Measurements from ENCODE around the gene FRMD3.

FRMD3 gene

DNA sequence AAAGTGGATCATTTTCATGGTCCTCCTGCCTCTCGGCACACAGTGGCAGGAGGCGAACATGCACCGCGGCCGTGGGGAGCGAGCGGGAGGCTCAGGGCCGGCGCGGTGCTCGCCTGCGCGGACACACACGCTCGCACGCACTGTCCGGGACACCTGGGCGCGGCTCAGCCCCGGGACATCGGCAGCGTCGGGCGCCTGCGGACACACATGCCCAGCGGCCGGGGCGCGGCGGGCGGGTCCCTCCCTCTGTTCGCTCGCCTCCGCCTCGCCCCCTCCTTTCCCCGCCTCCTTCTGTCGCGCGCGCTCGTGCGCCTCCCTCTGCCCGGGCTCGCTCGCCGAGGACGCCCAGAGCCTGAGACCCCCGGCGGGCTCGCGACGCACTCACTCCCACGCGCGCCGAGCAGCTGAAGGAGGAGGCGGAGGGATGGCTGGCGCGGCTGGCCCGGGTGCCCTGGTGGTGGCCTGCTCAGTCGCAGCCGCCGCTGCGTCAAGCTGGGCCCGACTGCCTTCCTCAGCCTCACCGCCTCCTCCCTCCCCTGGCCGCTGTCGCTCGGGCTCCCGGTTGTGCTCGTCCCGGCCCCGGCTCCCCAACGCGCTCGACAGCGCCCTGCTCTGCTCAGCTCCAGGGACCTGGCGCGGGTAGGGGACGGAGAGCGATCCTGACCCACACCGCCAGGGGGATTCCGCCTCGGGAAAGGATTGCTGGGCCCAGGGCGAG, at the start of gene FRMD3:
Gene FRMD3 (minus strand): TSS at position 230 of the 718 bp plus-strand sequence. CDS start 170 bp downstream, at position 60.
- no peak for DNase-seq

DNA sequence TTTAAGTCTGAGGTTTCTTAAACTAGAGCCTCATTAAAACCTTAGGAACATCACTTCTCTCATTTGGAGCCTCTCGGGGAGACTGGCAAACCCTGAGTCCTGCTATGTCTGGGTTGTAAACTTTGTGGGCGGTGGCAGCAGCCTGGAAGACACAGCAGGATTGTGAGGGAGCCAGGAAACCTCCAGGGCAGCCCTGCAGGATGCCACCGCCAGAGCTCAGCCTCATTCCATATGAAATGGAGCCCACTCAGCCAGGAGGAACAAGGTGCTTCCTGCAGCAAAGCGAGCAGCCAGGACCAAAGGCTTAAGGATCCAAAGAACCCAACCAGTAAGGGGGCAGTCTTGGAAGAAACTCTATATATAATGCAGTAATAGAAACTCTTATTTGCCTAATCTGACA, 46.8 kb upstream of the FRMD3 start:
- no peak for DNase-seq

DNA sequence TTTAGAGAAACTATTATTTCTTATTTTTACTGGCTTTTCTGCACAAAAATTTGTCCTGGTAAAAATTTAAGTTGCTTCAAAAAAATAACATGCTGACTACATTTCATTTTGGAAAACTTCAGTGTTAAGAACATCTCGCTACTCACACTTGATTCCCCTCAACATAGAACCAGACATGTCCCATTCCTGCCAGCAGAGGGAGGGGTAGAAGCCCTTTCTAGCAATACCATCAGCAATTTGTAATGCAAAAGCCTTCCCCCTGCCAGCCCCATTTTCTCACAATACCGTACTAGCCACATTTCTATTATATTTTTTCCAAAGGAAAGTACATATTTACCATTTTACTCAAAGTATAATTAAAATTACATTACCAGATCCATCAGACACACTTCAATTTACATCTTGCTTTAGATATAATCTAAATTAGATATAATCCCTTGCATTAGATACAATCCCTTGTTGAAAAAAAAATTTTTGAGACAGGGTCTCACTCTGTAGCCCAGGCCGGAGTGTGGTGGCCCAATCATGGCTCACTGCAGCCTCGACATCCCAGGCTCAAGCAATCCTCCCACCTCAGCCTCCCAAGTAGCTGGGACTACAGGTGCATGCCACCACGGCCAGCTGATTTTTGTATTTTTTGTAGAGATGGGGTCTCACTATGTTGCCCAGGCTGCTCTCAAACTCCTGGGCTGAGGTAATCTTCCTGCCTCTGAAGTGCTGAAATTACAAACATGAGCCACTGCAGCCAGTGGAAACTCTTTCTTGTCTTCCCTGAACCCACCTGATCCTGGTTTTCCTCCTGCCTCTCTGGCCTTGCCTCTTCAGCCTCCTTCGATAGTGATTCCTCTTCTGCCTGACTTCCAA, 45.2 kb upstream of the FRMD3 start:
- DNase-seq = no peak

GRCh38 chr9:83582029-83582428, 43.8 kb upstream of the FRMD3 start:
- DNase-seq = no peak

DNA sequence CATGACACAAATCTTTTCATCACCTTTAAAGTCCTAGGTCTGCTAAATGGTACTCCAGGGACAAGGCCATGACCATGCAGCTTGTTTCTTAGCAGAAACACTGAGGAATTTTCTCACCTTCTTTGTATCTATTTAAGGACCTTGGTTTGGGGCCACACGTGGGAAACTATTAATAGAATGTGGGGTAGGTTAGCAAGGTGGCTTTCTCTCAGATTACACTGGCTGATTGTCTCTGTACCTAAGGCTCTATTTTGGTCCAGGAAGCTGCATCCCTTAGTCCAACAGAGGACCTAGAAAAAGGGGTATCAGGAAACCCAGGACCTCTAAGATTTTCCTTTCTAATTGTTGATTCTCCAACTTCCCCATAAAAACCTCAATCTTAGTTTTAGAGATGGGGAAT, 36.3 kb upstream of the FRMD3 start:
- DNase-seq = no peak

- no peak for DNase-seq
These were observed 34.3 kb upstream of the FRMD3 start for GRCh38 chr9:83572524-83572923.

DNA sequence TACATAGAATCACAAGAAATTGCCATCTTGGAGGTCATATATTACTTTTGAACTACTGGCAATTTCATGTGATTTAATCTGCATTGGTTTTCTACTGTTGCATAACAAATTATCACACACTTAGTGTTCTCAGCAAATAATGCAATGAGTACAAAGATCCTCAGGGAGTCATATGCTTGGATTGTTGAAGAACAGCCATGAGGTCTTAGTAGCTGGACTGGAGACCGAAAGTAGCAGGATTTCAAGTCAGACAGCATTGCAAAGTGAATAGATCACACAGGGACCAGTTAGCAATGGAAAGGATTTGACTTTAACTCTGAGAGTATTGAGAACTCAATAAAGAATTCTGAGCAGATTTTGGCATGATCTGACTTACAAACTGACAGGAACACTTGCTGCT, 32.2 kb upstream of the FRMD3 start:
- no peak for DNase-seq

DNA sequence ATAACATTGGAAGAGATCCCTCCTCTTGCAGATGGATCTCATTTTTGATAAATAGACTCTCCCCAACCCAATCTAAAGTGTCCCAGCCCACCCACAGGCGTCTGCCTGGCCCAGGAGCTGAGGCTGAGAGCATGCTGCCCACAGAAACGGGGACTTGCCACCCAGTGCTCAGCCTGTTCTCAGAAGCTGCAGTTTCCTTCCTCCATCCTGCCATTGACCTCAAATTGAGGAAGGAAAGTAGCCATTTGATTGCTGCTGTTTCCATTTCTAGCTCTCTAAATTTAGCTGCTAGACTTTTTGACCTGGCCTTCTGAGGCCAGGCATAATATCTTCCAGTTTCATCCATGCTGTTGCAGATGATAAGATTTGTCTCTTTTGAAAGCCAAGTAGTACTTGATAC, 31.1 kb upstream of the FRMD3 start:
- DNase-seq = no peak

- no peak for DNase-seq
These were observed 25.2 kb upstream of the FRMD3 start for GRCh38 chr9:83563360-83563759.

GRCh38 chr9:83560169-83560826, 22.1 kb upstream of the FRMD3 start:
- no peak for DNase-seq

DNA sequence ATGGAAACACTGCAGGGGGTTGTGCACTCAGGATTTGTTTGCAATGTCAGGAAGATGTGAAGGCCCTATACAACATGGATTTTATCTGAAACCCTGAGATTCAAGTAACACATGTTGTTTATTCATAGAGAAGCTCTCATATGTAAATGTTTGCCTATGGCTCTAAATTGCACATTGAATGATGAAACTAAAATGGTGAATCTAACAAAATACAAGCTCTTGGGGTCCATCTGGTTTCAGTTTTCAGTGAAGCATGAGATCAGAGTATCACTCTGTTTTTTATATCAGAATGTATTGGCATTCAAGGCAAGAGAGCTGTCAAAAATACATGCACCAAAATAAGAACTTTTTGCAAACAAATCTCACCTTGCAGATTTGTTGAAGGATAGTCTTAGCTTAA, 19.6 kb upstream of the FRMD3 start:
- no peak for DNase-seq

DNA sequence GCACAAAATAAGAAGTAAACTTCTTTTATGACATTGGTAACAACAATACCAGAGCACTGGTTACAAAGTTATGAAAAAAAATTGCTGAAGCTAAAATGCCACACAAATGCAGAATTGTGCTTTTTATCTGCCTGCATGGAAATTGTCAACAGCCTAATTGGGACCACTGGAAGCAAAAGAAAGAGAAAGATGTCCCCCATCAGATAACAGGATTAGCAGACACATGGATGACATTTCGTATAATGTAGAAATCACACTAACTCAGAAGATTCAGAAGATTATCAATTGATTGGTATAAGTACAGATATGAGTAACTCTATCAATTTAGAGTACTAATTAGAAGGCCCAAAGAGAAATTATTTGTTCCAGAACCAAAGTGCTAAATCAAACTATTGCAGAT, 19.1 kb upstream of the FRMD3 start:
- DNase-seq = no peak

DNA sequence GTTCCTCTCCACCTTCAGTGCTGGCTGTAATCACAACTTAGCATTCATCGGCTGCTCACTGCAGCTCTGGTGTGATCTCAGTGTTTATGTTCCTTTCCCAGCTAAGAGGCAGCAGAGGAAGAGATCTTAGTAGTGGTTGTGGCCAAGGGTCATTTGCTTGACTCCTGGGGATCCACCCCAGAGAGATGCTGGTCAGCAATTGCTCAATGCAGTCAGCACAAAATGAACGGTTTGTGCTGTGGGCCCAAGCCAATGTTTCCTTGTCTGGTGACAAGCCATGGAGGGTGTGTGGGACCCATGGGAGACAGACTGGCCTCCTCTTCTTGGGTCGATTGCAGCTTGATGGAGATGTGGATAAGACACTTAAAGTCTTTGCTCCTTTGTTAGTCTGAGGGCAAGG, 16.1 kb upstream of the FRMD3 start:
- DNase-seq = no peak

DNA sequence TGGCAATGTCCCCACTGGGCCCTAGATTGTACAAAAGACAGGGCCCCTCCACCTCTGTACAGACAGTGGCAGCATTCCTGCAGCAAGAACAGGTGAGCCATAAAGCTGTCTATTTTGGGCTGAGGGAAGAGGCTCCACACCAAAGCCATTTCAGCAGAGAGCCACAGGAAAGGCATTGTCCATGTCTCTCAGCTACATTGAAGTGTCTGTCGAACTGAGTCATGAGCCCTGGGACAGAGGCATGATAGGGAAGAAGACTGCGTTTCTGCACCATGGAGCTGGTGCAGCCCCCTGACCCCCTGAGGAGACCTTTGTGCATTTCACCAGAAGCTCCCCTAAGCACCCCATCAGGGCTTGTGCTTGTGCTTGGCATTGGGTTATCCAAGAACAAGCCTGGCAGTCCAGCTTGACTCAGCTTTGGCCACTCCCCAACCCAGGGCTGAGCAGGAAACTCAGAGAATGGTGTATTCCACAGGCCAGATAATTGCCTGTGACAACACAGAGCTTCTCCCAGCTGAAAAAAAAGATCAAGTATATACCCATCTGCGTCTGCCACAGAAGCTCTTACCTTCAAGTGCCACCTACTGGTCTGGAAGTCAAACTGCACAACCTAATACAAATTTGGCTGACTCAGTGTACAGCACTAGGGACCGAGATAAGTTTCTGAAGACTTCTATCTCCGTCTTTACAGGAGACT, 5.9 kb upstream of the FRMD3 start:
- DNase-seq = no peak

- no peak for DNase-seq
These were observed 663 bp upstream of the FRMD3 start for GRCh38 chr9:83538890-83539238.

DNA sequence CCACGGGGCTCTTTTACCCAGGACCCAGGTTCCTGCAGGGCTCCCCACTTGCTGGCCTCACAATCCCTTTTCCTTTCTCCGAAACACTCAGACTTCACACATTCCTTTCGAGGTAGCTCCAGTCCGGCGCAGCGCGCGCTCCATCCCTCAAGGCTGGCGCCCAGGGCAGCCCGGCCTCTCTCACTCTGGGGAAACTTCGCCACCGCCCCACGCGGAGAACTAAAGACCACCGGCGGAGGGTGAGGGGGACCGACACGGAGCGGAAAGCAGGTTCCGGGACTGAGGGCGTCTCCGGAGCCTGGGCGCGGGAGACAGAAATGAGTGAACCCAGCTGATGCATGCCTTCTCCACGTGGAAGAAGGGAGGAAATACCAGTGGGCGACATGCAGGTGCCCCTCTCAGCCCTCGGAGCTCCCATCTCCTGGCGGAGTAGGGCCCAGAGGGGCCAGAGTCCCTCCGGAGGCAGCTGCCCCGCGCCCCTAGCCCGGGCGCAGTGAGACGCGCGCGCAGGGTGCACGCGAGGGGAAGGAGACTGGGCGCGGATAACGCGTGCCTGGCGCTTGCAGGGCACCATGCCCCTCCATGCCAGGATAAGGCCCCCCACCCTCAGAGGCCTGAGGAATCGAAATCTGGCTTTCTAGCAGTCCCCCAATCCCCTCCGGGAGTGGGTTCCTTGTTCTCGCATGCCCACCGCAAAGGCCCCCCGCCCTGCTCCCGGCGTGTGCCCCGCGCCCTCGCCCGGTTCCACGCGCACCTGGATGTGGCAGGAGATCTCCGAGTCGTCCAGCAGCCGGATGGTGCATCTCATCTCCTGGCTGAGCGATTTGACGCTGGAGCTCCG, 650 bp downstream of the FRMD3 start:
- DNase-seq = no peak

DNA sequence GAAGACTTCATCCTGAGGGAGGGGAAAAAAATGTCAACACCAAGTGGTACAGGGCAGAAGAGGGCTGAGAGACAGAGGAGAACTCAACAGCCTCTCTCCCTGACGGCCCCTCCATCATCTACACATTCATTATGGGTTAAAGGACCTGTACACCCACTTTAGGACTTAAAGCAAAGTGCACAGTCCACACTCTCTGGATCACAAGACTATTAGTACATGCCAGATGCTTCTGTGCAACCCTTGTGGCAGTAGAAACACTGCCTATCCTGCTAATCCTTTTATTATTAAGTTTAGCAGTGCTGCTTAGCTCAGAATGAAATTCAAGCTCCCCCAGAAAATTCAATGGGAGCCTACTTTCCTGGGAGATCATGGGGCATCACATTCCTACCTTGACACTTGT, 1.9 kb downstream of the FRMD3 start:
- DNase-seq = no peak

GRCh38 chr9:83535736-83536135, 2.5 kb downstream of the FRMD3 start:
- no peak for DNase-seq

- no peak for DNase-seq
These were observed 4.9 kb downstream of the FRMD3 start for GRCh38 chr9:83533296-83533695.

DNA sequence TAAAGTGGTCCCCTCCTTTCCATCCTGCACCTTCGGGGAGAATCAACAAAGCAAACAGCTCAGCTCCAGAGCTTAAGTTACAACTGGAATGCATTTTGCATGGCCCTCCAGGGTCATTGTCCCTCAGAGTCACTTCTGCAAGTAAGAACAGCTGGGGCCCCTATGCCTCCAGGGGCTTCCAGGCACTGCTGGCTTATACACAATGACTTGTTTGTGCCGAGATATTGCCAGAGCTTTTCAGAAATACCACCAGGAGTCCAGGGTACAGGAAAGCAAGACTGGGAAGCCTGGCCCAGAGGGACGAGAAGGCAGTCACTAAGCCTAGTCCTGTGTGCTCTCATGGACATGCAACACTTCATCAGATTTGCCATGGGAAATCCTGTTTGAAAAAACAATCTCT, 11.3 kb downstream of the FRMD3 start:
- DNase-seq = no peak

DNA sequence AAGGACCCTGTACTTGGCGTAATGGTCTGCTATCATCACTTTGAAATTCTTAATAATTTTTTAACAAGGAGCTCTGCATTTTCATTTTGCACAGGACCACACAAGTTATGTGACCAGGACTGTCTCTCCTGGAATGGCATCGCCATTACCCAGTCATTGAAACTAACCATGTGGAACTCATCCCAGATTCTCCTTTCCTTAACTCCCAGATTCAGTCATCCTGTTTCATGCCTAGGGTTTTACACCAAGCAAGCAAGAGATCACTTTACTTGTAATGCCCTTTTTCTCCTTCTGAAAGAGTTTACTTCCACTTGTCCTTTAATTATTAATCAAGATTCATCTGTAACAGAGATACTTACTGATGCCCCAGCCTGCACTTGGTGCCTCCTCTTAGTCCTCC, 12.0 kb downstream of the FRMD3 start:
- DNase-seq = no peak

DNA sequence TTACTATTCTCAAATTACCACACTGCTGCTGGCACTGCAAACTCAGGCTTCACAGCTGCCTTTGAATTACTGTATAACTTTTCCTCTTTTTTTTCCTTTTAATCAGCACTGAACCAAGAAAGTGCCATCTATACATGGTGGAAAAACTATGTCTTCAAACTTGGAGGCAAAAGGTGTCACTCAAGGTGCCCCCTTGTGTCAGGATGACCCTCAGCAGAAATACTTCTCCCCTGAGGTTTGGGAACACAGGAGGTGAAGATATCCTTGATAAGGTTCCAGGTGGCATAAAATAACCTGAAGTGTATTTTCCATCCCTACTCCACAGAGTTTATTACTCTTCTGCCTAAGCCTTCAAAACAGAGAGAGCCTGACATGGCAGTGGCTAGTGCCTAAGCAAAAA, 14.5 kb downstream of the FRMD3 start:
- DNase-seq = no peak
